ENCODE results near the gene CASZ1. TPM values are rescaled to one million over a fixed set of nuclear protein-coding genes. Genes with fewer than 3 reads are reported as not detected.

CASZ1 gene
- total and polyA plus RNA-seq, 4 donors: 3.4 to 39.0 (median 13.8) TPM

DNA sequence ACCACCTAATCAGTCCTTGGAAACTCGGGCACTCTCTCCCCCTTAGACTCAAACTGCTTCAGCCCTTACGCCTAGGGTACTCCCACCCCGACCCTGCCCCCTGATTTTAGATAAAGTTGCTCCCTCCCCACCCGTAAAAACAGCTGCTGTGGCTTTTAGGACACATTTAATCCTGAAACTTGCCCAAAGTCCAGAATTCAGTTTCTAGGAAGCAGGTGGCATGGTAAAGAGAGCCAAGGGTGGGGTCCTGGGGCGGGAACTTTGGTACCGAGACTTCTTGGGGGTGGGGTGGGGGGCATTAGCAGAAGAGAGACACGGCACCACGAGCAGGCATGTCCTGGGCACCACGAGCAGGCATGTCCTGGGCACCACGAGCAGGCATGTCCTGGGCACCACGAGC lies 52.4 kb downstream of the CASZ1 start:
- no peaks in the 10 kb centered on the region for H3K9me3 ChIP-seq (ENCODE audit: control insufficient read depth, low read length)
- 65 to 72% methylated on average over 10 to 11 of the region's 11 CpGs for WGBS, 2 donors
- H3K27ac ChIP-seq (ENCODE audit: low read depth in 1 of 2, low read length in 2 of 2): no peak overlapping the region
- no peaks in the 10 kb centered on the region for H3K36me3 ChIP-seq (ENCODE audit: control insufficient read depth in 1 of 2, insufficient read depth in 2 of 2, low read length in 1 of 2)
- ATAC-seq (ENCODE audit: low FRiP score): no peak
- intact Hi-C loops (cut with DNase I): no loop called here
- H3K4me1 ChIP-seq (ENCODE audit: control insufficient read depth in 1 of 2, insufficient read depth in 2 of 2, low read length in 2 of 2): no peaks in the 10 kb centered on the region
- no peaks in the 10 kb centered on the region for H3K27me3 ChIP-seq (ENCODE audit: control insufficient read depth in 1 of 2, insufficient read depth in 2 of 2, low read length in 1 of 2)
- no peak for DNase-seq
- H3K4me3 ChIP-seq (ENCODE audit: low read length in 2 of 2): no peak overlapping the region

DNA sequence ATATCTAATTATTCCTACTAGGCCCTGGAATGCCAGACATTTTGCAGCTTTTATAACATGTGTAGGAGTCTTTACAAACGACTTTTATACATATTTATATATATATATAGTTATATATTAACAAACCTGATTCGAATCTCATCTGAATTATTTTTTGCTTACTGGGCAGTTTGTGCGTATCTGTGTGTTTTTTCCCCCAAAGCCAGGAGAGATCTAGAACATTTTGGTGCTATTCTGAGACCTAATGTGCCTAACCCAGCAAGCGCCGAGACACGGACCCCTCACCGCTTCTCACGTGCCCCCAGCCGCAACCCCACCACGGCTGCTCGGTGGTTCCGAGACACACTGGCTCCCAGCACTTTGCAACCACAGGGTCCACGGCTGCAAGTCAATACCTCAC lies 54.8 kb downstream of the CASZ1 start:
- DNase-seq: no peak
- 89 to 90% methylated on average over 13 of the region's 13 CpGs for WGBS, 2 donors
- Histone ChIP-seq H3K27me3 (ENCODE audit: control insufficient read depth in 1 of 2, insufficient read depth in 2 of 2, low read length in 1 of 2) (no peaks in the 10 kb centered on the region), H3K9me3 (ENCODE audit: control insufficient read depth, low read length) (no peaks in the 10 kb centered on the region), H3K36me3 (ENCODE audit: control insufficient read depth in 1 of 2, insufficient read depth in 2 of 2, low read length in 1 of 2) (no peaks in the 10 kb centered on the region), H3K4me3 (ENCODE audit: low read length in 2 of 2) (no peak overlapping the region), H3K4me1 (ENCODE audit: control insufficient read depth in 1 of 2, insufficient read depth in 2 of 2, low read length in 2 of 2) (no peaks in the 10 kb centered on the region), H3K27ac (ENCODE audit: low read depth in 1 of 2, low read length in 2 of 2) (no peak overlapping the region)
- ATAC-seq (ENCODE audit: low FRiP score): no peak
- intact Hi-C loops (cut with DNase I): no loop called here

DNA sequence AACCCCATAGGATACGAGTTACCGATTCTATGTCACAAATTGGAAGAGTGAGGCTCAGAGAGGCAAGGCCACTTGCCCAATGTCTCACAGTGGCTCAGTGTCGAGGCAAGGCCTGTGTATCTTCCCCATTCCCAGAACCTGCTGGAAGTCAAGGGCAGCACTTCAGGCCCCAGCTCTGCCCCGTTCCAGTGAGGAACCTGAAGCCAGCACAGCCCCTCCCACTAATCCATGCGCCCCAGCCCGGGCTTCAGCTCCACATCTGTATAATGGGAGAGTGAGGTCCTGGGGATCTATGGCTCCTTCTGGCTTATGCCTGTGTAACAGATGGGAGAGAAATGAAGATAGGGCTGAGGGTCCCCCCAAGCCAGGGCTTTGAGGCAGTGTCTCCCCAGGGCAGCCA lies 56.3 kb downstream of the CASZ1 start:
- Histone ChIP-seq H3K27me3 (ENCODE audit: control insufficient read depth in 1 of 2, insufficient read depth in 2 of 2, low read length in 1 of 2) (no peaks in the 10 kb centered on the region), H3K27ac (ENCODE audit: low read depth in 1 of 2, low read length in 2 of 2) (no peak overlapping the region), H3K9me3 (ENCODE audit: control insufficient read depth, low read length) (no peaks in the 10 kb centered on the region), H3K4me1 (ENCODE audit: control insufficient read depth in 1 of 2, insufficient read depth in 2 of 2, low read length in 2 of 2) (no peaks in the 10 kb centered on the region), H3K36me3 (ENCODE audit: control insufficient read depth in 1 of 2, insufficient read depth in 2 of 2, low read length in 1 of 2) (no peaks in the 10 kb centered on the region), H3K4me3 (ENCODE audit: low read length in 2 of 2) (no peak overlapping the region)
- DNase-seq (no peak), ATAC-seq (ENCODE audit: low FRiP score) (no peak)
- 92 to 94% methylated on average over 6 of the region's 6 CpGs for WGBS, 2 donors
- intact Hi-C loops (cut with DNase I): no loop called here

DNA sequence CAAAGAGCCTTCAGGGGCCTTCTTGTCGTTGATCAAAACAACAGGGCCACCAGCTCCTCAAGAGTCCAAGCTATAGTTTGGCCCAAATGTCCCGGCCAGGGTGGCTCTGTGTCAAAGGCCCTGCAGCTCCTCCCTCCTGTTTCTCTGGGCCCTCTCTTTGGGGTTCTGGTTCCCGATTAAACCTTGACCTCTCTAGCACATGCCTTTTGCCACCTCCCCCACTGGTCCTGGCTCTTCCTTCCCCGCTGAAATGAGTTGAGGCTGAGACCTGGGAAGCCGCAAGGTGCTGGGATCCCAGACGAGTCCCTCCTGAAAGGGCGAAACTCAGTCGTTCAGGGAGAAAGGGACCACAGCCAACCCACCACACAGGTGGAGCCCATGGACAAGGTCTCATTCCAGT lies 56.9 kb downstream of the CASZ1 start:
- H3K4me1 ChIP-seq (ENCODE audit: control insufficient read depth in 1 of 2, insufficient read depth in 2 of 2, low read length in 2 of 2): no peaks in the 10 kb centered on the region
- WGBS, 2 donors: 91 to 97% methylated on average over 8 of the region's 8 CpGs
- no peaks in the 10 kb centered on the region for H3K9me3 ChIP-seq (ENCODE audit: control insufficient read depth, low read length)
- H3K36me3 ChIP-seq (ENCODE audit: control insufficient read depth in 1 of 2, insufficient read depth in 2 of 2, low read length in 1 of 2): no peaks in the 10 kb centered on the region
- no peak overlapping the region for H3K4me3 ChIP-seq (ENCODE audit: low read length in 2 of 2)
- ATAC-seq (ENCODE audit: low FRiP score): no peak
- intact Hi-C loops (cut with DNase I): no loop called here
- no peaks in the 10 kb centered on the region for H3K27me3 ChIP-seq (ENCODE audit: control insufficient read depth in 1 of 2, insufficient read depth in 2 of 2, low read length in 1 of 2)
- DNase-seq: no peak
- no peak overlapping the region for H3K27ac ChIP-seq (ENCODE audit: low read depth in 1 of 2, low read length in 2 of 2)

DNA sequence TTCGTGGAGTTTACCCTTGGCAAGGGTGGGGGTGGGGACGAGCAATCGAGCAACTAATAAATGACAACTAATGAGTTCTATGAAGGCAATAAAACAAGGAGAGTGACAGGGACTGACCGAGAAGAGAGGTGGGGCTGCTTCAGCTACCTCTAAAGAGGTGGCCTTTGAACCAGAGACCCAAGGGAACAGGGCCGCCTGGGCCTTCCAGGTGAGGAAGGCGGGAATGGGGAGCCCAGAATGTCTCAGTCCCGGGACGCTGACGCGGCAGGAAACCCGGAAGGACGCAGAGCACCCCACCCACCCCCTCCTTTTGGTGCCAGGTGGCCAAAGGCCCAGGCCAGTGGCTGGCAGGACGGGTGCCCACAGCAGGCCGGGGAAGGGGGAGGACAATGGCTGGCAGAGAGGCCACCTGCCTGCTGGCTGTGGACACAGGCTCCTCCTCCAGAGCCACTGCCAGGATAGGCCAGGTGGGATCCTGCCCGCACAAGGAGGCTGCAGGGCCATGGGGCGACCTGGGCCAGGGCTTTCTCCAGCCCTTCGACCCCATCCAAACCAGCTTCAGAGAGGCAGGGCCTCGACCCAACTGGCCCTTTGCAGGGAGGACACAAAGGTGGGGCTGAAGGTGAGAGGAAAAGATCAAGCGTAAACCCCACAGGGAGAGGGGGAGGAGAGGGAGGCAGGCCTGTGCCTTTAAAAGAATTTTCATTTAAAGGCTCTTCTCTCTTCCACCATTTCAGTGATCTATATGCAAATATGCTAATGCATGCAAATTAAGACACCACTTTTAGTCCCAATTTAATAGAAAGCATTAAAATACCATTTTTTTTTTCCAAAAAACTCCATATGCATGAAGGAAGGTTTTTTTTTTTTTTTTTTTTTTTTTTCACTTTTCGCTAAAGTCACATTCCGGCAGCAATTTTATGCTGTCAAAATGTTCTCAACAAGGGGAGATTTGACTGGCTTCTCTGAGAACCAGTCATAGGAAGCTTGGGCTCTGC lies 58.1 kb downstream of the CASZ1 start:
- WGBS, 2 donors: 89% methylated on average over 21 of the region's 21 CpGs
- H3K4me3 ChIP-seq (ENCODE audit: low read length in 2 of 2): no peak overlapping the region
- no peaks in the 10 kb centered on the region for H3K9me3 ChIP-seq (ENCODE audit: control insufficient read depth, low read length)
- H3K27me3 ChIP-seq (ENCODE audit: control insufficient read depth in 1 of 2, insufficient read depth in 2 of 2, low read length in 1 of 2): no peaks in the 10 kb centered on the region
- no peak for DNase-seq
- no peaks in the 10 kb centered on the region for H3K4me1 ChIP-seq (ENCODE audit: control insufficient read depth in 1 of 2, insufficient read depth in 2 of 2, low read length in 2 of 2)
- H3K27ac ChIP-seq (ENCODE audit: low read depth in 1 of 2, low read length in 2 of 2): no peak overlapping the region
- intact Hi-C loops (cut with DNase I): no loop called here
- no peaks in the 10 kb centered on the region for H3K36me3 ChIP-seq (ENCODE audit: control insufficient read depth in 1 of 2, insufficient read depth in 2 of 2, low read length in 1 of 2)
- no peak for ATAC-seq (ENCODE audit: low FRiP score)

DNA sequence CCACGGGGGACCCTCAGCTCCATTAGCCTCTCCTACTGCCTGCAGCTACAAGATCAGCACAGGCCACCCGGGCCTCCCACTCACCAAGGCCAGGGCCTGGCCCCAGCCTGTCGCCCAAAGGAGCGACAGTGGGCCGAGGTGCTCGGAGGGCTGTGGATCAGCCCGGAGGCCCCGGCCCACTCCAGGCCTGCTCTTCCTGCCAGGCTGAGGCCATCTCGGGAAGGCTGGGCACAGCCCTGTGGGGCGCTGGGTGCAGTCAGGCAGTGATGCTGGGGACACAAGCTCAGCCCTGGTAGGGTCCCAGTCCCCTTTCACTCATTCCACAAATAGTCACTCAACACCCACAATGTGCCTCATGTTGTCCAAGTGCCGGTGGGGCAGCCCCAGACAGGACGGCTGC lies 58.8 kb downstream of the CASZ1 start:
- H3K4me1 ChIP-seq (ENCODE audit: control insufficient read depth in 1 of 2, insufficient read depth in 2 of 2, low read length in 2 of 2): no peaks in the 10 kb centered on the region
- no peaks in the 10 kb centered on the region for H3K36me3 ChIP-seq (ENCODE audit: control insufficient read depth in 1 of 2, insufficient read depth in 2 of 2, low read length in 1 of 2)
- DNase-seq (no peak), ATAC-seq (ENCODE audit: low FRiP score) (no peak)
- intact Hi-C loops (cut with DNase I): no loop called here
- no peak overlapping the region for H3K27ac ChIP-seq (ENCODE audit: low read depth in 1 of 2, low read length in 2 of 2)
- H3K4me3 ChIP-seq (ENCODE audit: low read length in 2 of 2): no peak overlapping the region
- H3K9me3 ChIP-seq (ENCODE audit: control insufficient read depth, low read length): no peaks in the 10 kb centered on the region
- 89 to 94% methylated on average over 12 of the region's 12 CpGs for WGBS, 2 donors
- no peaks in the 10 kb centered on the region for H3K27me3 ChIP-seq (ENCODE audit: control insufficient read depth in 1 of 2, insufficient read depth in 2 of 2, low read length in 1 of 2)

DNA sequence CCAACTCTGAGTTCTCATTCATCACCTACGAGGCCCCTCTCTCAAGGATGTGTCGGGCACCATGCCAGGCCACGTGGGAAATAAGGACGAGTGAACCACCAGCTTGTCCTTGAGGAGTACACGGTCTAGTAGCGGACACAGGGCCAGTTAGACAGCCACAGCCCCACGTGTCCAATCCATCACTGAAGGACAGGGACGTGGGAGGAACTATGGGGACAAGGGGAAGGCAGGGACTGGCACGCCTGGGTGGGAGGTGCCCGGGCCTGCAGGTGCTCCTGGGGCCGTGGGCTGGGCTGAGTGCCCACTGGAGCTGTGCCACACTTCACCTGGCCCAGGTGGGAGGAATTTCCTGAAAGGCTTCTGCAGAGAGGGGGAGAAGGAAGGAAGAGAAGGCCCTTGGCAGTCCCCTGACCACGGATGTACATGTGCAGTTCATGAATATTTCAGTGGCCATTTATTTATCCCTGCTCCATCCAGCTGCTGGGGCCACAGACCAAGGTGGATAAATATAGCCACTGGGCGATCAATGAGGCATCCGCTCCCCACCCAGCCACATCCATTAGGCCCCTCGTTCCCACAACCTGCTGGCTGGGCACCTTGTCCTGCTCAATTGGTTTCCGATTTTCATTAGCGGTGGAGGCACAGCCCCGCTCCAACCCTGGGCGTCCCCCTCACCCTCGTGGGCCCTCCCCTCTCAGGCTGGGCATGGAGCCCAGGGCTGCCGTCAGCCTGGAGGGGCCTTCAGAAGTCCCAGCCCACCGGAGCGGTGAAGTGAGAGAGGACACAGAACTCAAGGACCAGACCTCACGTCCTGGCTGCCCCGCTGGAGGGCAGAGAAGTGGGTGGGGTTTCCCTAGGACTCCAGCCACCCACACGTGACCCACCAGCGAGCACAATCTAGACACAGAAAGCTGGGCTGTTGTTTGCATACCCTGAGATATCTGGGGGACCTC lies 59.5 kb downstream of the CASZ1 start:
- no peaks in the 10 kb centered on the region for H3K9me3 ChIP-seq (ENCODE audit: control insufficient read depth, low read length)
- no peak overlapping the region for H3K27ac ChIP-seq (ENCODE audit: low read depth in 1 of 2, low read length in 2 of 2)
- H3K27me3 ChIP-seq (ENCODE audit: control insufficient read depth in 1 of 2, insufficient read depth in 2 of 2, low read length in 1 of 2): no peaks in the 10 kb centered on the region
- H3K4me3 ChIP-seq (ENCODE audit: low read length in 2 of 2): no peak overlapping the region
- intact Hi-C loops (cut with DNase I): no loop called here
- DNase-seq: no peak
- no peaks in the 10 kb centered on the region for H3K36me3 ChIP-seq (ENCODE audit: control insufficient read depth in 1 of 2, insufficient read depth in 2 of 2, low read length in 1 of 2)
- no peaks in the 10 kb centered on the region for H3K4me1 ChIP-seq (ENCODE audit: control insufficient read depth in 1 of 2, insufficient read depth in 2 of 2, low read length in 2 of 2)
- no peak for ATAC-seq (ENCODE audit: low FRiP score)
- 52 to 66% methylated on average over 27 of the region's 27 CpGs for WGBS, 2 donors

DNA sequence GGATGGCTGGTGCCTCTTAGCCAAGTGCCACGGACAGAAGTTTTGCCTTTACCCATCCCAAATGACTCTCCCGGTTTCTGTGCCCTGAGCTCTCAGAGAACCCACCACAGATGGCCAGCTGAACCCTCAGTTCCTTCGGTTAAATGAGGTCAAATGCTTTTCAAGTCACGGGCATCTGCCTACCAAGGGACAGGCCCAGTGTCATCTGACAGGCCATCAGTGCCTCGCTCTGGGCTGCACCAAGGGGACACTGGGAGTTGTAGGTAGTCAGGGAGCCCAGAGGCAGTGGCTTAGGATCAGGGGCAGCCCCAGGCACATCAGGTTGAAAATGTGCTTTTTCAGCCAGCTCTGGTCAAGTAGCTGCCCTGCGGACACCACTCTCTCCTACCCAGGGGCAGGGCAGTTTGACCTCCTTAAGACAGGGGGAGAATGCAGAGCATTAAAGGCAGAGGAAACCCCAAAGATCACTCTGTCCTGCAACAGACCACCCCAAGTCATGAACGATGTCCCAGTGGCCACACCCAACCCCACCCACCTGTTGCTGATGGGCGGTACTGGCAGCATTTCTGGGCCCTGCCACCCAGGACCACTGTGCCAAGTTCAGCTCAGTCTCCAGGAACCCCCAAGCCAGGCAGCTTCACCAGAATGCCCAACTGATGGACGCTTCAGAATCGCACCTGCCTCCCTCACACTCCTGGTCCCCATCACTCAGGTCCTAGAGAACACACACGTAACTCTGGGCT lies 60.7 kb downstream of the CASZ1 start:
- H3K27ac ChIP-seq (ENCODE audit: low read depth in 1 of 2, low read length in 2 of 2): no peak overlapping the region

More for the DNA sequence above, 60.7 kb downstream of the CASZ1 start:
- H3K27me3 ChIP-seq (ENCODE audit: control insufficient read depth in 1 of 2, insufficient read depth in 2 of 2, low read length in 1 of 2): no peaks in the 10 kb centered on the region
- 52 to 56% methylated on average over 11 of the region's 11 CpGs for WGBS, 2 donors
- ATAC-seq (ENCODE audit: low FRiP score): no peak
- no peak for DNase-seq
- no peaks in the 10 kb centered on the region for H3K36me3 ChIP-seq (ENCODE audit: control insufficient read depth in 1 of 2, insufficient read depth in 2 of 2, low read length in 1 of 2)
- no peaks in the 10 kb centered on the region for H3K9me3 ChIP-seq (ENCODE audit: control insufficient read depth, low read length)
- intact Hi-C loops (cut with DNase I): no loop called here
- no peaks in the 10 kb centered on the region for H3K4me1 ChIP-seq (ENCODE audit: control insufficient read depth in 1 of 2, insufficient read depth in 2 of 2, low read length in 2 of 2)
- H3K4me3 ChIP-seq (ENCODE audit: low read length in 2 of 2): no peak overlapping the region

All from aorta (tissue), 5 donors.